Muscle of leg (tissue), 16 donors: ENCODE data around the gene SWAP70. TPM values are rescaled to one million over a fixed set of nuclear protein-coding genes. Genes with fewer than 3 reads are reported as not detected.
"Not testable (repeated sequence)": the region's sequence is repeated elsewhere in the genome, so short reads cannot be mapped to it uniquely, and the experiment has no call there.

ENCODE experiments used
- DNase-seq: peaks from one replicate; pipeline ENCODE4 v3.0.0; 2013
- H3K27ac ChIP-seq: one replicate; pipeline ENCODE4 v1.5.1; 2013; ENCODE audit warnings: mild to moderate bottlenecking, low read length, control low read depth
- H3K27me3 ChIP-seq: one replicate; pipeline ENCODE4 v1.6.1; 2013; ENCODE audit warnings: low read length; ENCODE audit not compliant: control insufficient read depth, insufficient read depth
- H3K36me3 ChIP-seq: one replicate; pipeline ENCODE4 v1.6.1; 2013; ENCODE audit warnings: low read length; ENCODE audit not compliant: control insufficient read depth, insufficient read depth
- H3K4me1 ChIP-seq: one replicate; pipeline ENCODE4 v1.6.1; 2013; ENCODE audit warnings: low read length; ENCODE audit not compliant: control insufficient read depth, insufficient read depth
- H3K4me3 ChIP-seq: one replicate; pipeline ENCODE4 v1.5.1; 2013; ENCODE audit warnings: low read length, control low read depth
- H3K9me3 ChIP-seq: replicated peaks from 2 replicates; pipeline ENCODE4 v1.6.1; 2013; ENCODE audit warnings: low read depth, low read length; ENCODE audit not compliant: control insufficient read depth
- WGBS: methylation state at CpG from one replicate; pipeline ENCODE4 v1.1.5; 2013; ENCODE audit warnings: missing lambda C conversion rate; ENCODE audit not compliant: insufficient coverage; 5-methylcytosine and 5-hydroxymethylcytosine counted together
- long read RNA-seq, 11 donors: transcript quantifications; one replicate each; lab custom pipeline, GENCODE V29; 2026
- polyA plus RNA-seq, 8 donors: library from polyadenylated mRNA; unstranded; fragments of 120-200 nt; gene quantifications; one replicate each; pipeline versions ENCODE4 v1.2.1 to v1.2.3, GENCODE V29; 2013; ENCODE audit warnings: inconsistent platforms in 1 of 8, low replicate concordance in 1 of 8; ENCODE audit not compliant: insufficient read length in 8 of 8, insufficient read depth in 1 of 8
- total RNA-seq: library from RNA; stranded (reverse); fragments of 120-200 nt; gene quantifications from one replicate; pipeline ENCODE4 v1.2.4, GENCODE V29; 2013

The SWAP70 gene
- 10.5 TPM for total RNA-seq
- polyA plus RNA-seq: 10 to 100 TPM in 7 of 8 donors, 1 to 10 TPM in 1; 9.1 to 18.5 (median 13.1) TPM
- long read RNA-seq, donor 1: 0 reads
- long read RNA-seq, donor 2: 0 reads
- long read RNA-seq, donor 3, full-length matches to known transcripts: 7 of 7 reads
- long read RNA-seq, donor 3, partial matches to known transcripts: 0 of 7 reads
- long read RNA-seq, donor 3, other reads (novel, unspliced or antisense): 0 of 7 reads
- long read RNA-seq, donor 4, full-length matches to known transcripts: 1 of 1 reads
- long read RNA-seq, donor 4, partial matches to known transcripts: 0 of 1 reads
- long read RNA-seq, donor 4, other reads (novel, unspliced or antisense): 0 of 1 reads
- long read RNA-seq, donor 5, full-length matches to known transcripts: 9 of 47 reads
- long read RNA-seq, donor 5, partial matches to known transcripts: 38 of 47 reads
- long read RNA-seq, donor 5, other reads (novel, unspliced or antisense): 0 of 47 reads
- long read RNA-seq, donor 6, full-length matches to known transcripts: 1 of 1 reads
- long read RNA-seq, donor 6, partial matches to known transcripts: 0 of 1 reads
- long read RNA-seq, donor 6, other reads (novel, unspliced or antisense): 0 of 1 reads
- long read RNA-seq, donor 7, partial matches to known transcripts: 26 of 26 reads
- long read RNA-seq, donor 7, other reads (novel, unspliced or antisense): 0 of 26 reads
- long read RNA-seq, donor 8, full-length matches to known transcripts: 4 of 4 reads
- long read RNA-seq, donor 8, partial matches to known transcripts: 0 of 4 reads
- long read RNA-seq, donor 8, other reads (novel, unspliced or antisense): 0 of 4 reads
- long read RNA-seq, donor 9, full-length matches to known transcripts: 1 of 1 reads
- long read RNA-seq, donor 9, partial matches to known transcripts: 0 of 1 reads
- long read RNA-seq, donor 9, other reads (novel, unspliced or antisense): 0 of 1 reads
- long read RNA-seq, donor 10, full-length matches to known transcripts: 3 of 3 reads
- long read RNA-seq, donor 10, partial matches to known transcripts: 0 of 3 reads
- long read RNA-seq, donor 10, other reads (novel, unspliced or antisense): 0 of 3 reads
- long read RNA-seq, donor 11, full-length matches to known transcripts: 4 of 4 reads
- long read RNA-seq, donor 11, partial matches to known transcripts: 0 of 4 reads
- long read RNA-seq, donor 11, other reads (novel, unspliced or antisense): 0 of 4 reads

GRCh38 chr11:9663699-9664275 is at the start of gene SWAP70:
Gene SWAP70 (plus strand): TSS chr11:9664077. CDS start chr11:9664180, 103 bp downstream.
- Histone ChIP-seq H3K9me3 (peaks cover 6% of the 10 kb centered on the region), H3K4me3 (peak within 1 kb of the TSS; percentile 87), H3K36me3 (no peaks in the 10 kb centered on the region), H3K4me1 (peaks cover 12% of the 10 kb centered on the region), H3K27ac (peak within 1 kb of the TSS; percentile 86), H3K27me3 (peaks cover 2% of the 10 kb centered on the region)
- 0% methylated on average over 31 of the region's 38 CpGs for WGBS
- peak; percentile 86 for DNase-seq

- Histone ChIP-seq H3K36me3 (no peaks in the 10 kb centered on the region), H3K27me3 (no peaks in the 10 kb centered on the region), H3K4me1 (peaks cover 12% of the 10 kb centered on the region), H3K27ac (peak overlapping the region; percentile 96), H3K4me3 (no peak overlapping the region), H3K9me3 (no peaks in the 10 kb centered on the region)
- peak; percentile 41 for DNase-seq
- 67% methylated on average over 1 of the region's 2 CpGs for WGBS
Observed at GRCh38 chr11:9615031-9615451, 48.8 kb upstream of the SWAP70 start.

- Histone ChIP-seq H3K9me3 (no peaks in the 10 kb centered on the region), H3K4me3 (no peak overlapping the region), H3K27me3 (no peaks in the 10 kb centered on the region), H3K27ac (no peak overlapping the region), H3K36me3 (no peaks in the 10 kb centered on the region), H3K4me1 (peaks cover 12% of the 10 kb centered on the region)
- no peak for DNase-seq
- no CpG with 5 or more reads among the region's 2 CpGs for WGBS
Observed at GRCh38 chr11:9616042-9616675, 47.7 kb upstream of the SWAP70 start.

- H3K9me3 ChIP-seq: no peaks in the 10 kb centered on the region
- H3K4me3 ChIP-seq: no peak overlapping the region
- no peak for DNase-seq
- 95% methylated on average over 4 of the region's 4 CpGs for WGBS
- no peaks in the 10 kb centered on the region for H3K27me3 ChIP-seq
- H3K36me3 ChIP-seq: no peaks in the 10 kb centered on the region
- H3K4me1 ChIP-seq: peaks cover 12% of the 10 kb centered on the region
- H3K27ac ChIP-seq: no peak overlapping the region
Observed at GRCh38 chr11:9616858-9617257, 47.0 kb upstream of the SWAP70 start.

- Histone ChIP-seq H3K27me3 (no peaks in the 10 kb centered on the region), H3K4me3 (no peak overlapping the region), H3K4me1 (peaks cover 10% of the 10 kb centered on the region), H3K27ac (peak overlapping the region; percentile 51), H3K9me3 (no peaks in the 10 kb centered on the region), H3K36me3 (no peaks in the 10 kb centered on the region)
- WGBS: 62% methylated on average over 2 of the region's 5 CpGs
- DNase-seq: peak; percentile 78
Observed at GRCh38 chr11:9617940-9618339, 45.9 kb upstream of the SWAP70 start.

- no peak overlapping the region for H3K27ac ChIP-seq
- no peak for DNase-seq
- H3K9me3 ChIP-seq: no peaks in the 10 kb centered on the region
- no peaks in the 10 kb centered on the region for H3K36me3 ChIP-seq
- no peak overlapping the region for H3K4me3 ChIP-seq
- no peaks in the 10 kb centered on the region for H3K27me3 ChIP-seq
- peaks cover 4% of the 10 kb centered on the region for H3K4me1 ChIP-seq
- WGBS: 86% methylated on average over 1 of the region's 1 CpG
Observed at GRCh38 chr11:9619004-9619403, 44.9 kb upstream of the SWAP70 start.

GRCh38 chr11:9619971-9620370 is 43.9 kb upstream of the SWAP70 start:
- H3K36me3 ChIP-seq: no peaks in the 10 kb centered on the region
- H3K4me3 ChIP-seq: no peak overlapping the region
- no peaks in the 10 kb centered on the region for H3K9me3 ChIP-seq
- DNase-seq: no peak
- no peaks in the 10 kb centered on the region for H3K27me3 ChIP-seq
- H3K27ac ChIP-seq: no peak overlapping the region
- H3K4me1 ChIP-seq: no peaks in the 10 kb centered on the region

GRCh38 chr11:9622353-9622752 is 41.5 kb upstream of the SWAP70 start:
- H3K27ac ChIP-seq, H3K4me1 ChIP-seq, H3K27me3 ChIP-seq, H3K9me3 ChIP-seq, H3K4me3 ChIP-seq, H3K36me3 ChIP-seq, DNase-seq: not testable (repeated sequence)
- no CpG with 5 or more reads among the region's 7 CpGs for WGBS

GRCh38 chr11:9623053-9623452 is 40.8 kb upstream of the SWAP70 start:
- 92% methylated on average over 5 of the region's 23 CpGs for WGBS
- not testable (repeated sequence) for H3K27me3 ChIP-seq, H3K27ac ChIP-seq, H3K4me1 ChIP-seq, DNase-seq, H3K9me3 ChIP-seq, H3K36me3 ChIP-seq, H3K4me3 ChIP-seq
